Stomach (tissue), 4 donors: ENCODE data around the gene SLC35F4.

Experiments
- CTCF ChIP-seq, 7 experiments: fragments of 450-650 bp in 4 of 7; fragments of 200-600 bp in 3 of 7; sonication (generic) in 3 of 7; IDR thresholded peaks; one replicate each; pipeline ENCODE4 v1.5.1; 2016 to 2019; ENCODE audit warnings: antibody characterized with exemption in 7 of 7, control low read depth in 2 of 7, mild to moderate bottlenecking in 1 of 7
- EP300 ChIP-seq: sonication (generic); formaldehyde crosslinking; IDR thresholded peaks from one replicate; pipeline ENCODE4 v1.6.1; 2017; ENCODE audit warnings: antibody characterized with exemption
- POLR2AphosphoS5 ChIP-seq, 3 donors: sonication (generic); formaldehyde crosslinking; IDR thresholded peaks; one replicate each; pipeline ENCODE4 v1.6.1; 2016; ENCODE audit warnings: antibody characterized with exemption in 3 of 3

- no peak for TF ChIP-seq CTCF (IDR thresholded peaks at IDR 0.05)
- TF ChIP-seq POLR2AphosphoS5 (IDR thresholded peaks at IDR 0.05) = no peak
- TF ChIP-seq EP300 = no peak
These were observed 228.0 kb downstream of the SLC35F4 start for GRCh38 chr14:57637901-57638300.
